ENCODE results near the gene TNS4.

The TNS4 gene

DNA sequence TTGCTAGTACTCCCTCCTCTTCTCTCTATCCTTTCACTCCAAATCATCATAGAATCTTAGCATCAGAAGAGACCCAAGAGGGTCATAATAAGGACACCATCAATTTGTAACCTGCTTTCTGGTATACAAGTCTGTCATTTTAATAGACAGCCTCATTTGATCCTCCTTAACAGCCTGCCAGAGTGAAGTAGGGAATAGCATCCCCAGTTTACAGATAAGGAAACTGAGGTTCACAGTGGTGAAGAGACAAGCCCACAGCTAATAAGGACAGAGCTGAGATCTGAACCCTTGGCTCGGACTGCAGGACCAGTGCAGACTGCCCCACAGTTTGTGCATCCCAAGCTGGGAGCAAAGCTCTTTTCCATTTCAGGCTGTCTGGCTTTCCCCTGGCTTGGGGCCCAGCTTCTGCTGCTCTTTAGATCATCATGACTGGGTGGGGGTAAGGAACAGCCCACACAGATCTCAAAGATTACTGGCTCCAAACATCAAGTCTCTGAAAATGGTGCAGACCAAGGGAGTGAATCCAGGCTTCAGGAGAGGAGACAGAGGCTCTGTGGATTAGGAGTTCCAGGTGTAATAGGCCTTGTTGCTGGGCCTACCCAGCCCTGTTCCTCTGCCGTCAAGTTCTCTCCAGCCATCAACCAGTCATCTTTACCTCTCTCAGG, 68.4 kb downstream of the TNS4 start:
- DNase-seq: no peak

DNA sequence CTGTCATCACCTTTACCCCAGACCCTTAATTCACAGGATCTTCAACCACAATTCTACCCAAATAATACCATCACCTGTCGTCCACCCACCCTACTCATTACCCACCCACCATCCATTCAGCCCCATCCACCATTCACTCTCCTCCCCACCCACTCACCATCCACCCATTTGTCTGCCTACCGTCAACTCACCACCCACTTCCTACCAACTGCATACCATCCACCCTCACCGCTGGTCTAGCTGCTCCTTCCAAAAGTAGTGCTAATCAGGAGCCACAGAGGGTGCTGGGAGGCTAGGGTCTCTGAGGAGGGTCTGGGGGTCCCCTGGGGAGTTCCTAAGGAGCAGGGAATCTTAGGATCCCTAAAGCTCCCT, 70.2 kb downstream of the TNS4 start:
- DNase-seq: no peak

DNA sequence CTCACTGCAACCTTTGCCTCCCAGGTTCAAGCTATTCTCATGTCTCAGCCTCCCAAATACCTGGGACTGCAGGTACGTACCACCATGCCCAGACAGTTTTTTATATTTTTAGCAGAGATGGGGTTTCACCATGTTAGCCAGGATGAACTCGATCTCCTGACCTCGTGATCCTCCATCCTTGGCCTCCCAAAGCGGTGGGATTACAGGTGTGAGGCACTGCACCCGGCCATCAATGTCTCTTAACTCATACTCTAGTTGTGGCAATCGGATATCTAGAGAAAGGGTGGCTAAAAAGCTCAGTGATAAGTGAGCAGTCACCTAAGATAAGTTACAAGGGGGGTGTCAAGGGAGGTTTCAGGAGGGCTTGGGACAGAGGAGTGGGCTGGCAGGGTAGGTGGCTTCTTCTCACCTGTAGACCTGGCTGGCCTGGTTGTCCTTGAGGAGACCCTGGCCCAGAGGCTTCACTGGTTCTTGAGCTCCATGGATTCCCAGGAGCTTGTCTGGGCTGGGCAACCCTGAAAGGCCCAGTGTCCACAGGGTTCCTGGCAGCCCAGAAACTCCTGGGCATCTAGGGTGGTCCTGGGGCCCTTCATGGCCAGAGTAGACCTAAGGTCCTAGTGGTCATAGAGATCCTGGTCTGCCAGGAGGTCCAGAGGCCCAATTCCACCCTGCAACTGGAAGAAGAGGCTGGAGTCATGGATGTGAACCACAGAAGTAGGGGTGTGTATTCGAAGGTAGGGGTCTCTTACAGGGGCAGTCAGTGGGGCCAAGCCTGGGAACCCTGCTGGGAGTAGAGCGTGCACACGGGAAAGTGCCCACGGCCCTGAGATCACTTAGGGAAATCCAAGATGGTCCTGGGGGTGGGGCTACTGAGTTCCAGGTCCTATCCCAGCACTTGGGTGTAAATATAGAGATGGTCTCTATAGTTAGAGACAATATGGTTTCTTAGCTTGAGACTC, 70.9 kb downstream of the TNS4 start:
- DNase-seq: no peak

DNA sequence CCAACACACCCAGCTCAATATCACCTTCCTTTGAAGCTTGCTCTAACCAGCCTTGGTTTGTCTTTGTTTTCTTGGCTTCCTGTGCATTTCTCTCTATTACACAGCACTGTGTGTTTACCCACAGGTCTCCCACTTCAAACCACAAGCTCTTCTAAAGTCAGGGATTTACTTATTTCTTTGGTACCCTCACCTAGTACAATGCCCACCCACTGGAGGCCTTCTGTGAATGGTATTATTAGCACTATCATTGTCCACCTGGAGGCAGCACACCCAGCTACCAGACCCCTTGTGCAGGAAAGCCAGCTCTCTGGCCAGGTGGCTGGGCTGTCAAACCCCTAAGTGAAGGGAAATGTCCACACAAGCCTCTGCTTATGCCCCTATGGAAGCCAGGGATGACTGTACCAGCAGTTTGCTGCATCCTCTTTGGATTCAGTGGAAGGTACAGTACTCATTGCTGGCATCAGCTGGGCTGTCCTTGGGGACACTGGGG, 74.4 kb downstream of the TNS4 start:
- no peak for DNase-seq

All from activated CD4-positive, alpha-beta T cell treated with anti-CD3 and anti-CD28 coated beads for 4 hours (primary cell).